Erythroblast (primary cell): ENCODE results near the gene PIGK.

Source experiments
- DNase-seq, 2 experiments: peaks; one replicate each; lab custom pipeline; 2025; lab: John Stamatoyannopoulos, UW
- GATA1 ChIP-seq: IDR thresholded peaks from 2 replicates; pipeline ENCODE4 v1.6.1; 2011; ENCODE audit warnings: low read depth, mild to moderate bottlenecking, control low read depth, low read length, moderate library complexity
- POLR2A ChIP-seq: IDR thresholded peaks from 2 replicates; pipeline ENCODE4 v1.6.1; 2011; ENCODE audit warnings: mild to moderate bottlenecking, low read length

PIGK gene

GRCh38 chr1:77057994-77058585 is 161.1 kb downstream of the PIGK start:
- no peak for DNase-seq
- TF ChIP-seq POLR2A (no peak), GATA1 (no peak)

- TF ChIP-seq GATA1 (no peak), POLR2A (no peak)
- no peak for DNase-seq
These were observed 162.7 kb downstream of the PIGK start for GRCh38 chr1:77056525-77056924.

DNA sequence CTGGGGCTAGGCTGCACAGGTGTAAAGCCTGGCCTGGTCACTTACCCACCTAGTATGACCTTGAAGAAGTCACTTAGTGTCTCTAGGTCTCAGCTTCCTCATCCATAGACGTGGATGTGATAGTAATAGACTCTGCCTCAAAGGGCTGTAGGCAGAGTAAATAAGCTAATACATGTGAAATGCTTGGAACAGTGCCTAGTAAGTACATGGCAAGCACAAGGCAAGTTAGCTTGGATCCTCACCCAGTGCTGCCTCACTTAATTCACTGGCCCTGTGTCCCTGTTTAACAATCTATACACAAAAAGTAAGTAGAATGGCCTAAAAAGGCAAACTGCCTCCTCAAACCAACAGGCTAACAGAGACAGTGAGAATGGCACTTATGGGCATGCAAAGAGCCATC is 167.8 kb downstream of the PIGK start:
- no peak for DNase-seq
- no peak for TF ChIP-seq GATA1
- TF ChIP-seq POLR2A, result no peak

- TF ChIP-seq POLR2A (no peak), GATA1 (no peak)
- no peak for DNase-seq
These were observed 170.6 kb downstream of the PIGK start for GRCh38 chr1:77048615-77049005.

GRCh38 chr1:77047978-77048614 is 171.1 kb downstream of the PIGK start:
- TF ChIP-seq POLR2A (no peak), GATA1 (no peak)
- DNase-seq, result no peak

DNA sequence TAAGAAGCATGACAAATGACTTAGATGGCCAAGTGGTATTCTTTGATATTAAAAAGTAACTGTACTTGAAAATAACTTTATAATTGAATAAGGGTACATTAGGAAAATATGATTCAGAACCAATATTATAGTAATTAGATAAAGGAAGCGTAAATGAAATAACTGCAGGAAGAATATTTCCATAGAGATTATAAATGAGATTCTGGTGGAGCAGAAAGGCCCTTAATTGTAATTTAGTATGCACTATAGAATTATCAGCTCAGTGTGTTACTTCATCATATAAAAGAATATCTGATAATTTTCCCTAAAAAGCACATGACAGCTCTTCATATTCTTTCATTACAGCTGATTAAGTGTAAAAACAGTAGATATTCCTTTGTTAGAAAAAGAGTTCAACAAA is 171.7 kb downstream of the PIGK start:
- DNase-seq, result no peak
- TF ChIP-seq POLR2A, result no peak
- no peak for TF ChIP-seq GATA1

DNA sequence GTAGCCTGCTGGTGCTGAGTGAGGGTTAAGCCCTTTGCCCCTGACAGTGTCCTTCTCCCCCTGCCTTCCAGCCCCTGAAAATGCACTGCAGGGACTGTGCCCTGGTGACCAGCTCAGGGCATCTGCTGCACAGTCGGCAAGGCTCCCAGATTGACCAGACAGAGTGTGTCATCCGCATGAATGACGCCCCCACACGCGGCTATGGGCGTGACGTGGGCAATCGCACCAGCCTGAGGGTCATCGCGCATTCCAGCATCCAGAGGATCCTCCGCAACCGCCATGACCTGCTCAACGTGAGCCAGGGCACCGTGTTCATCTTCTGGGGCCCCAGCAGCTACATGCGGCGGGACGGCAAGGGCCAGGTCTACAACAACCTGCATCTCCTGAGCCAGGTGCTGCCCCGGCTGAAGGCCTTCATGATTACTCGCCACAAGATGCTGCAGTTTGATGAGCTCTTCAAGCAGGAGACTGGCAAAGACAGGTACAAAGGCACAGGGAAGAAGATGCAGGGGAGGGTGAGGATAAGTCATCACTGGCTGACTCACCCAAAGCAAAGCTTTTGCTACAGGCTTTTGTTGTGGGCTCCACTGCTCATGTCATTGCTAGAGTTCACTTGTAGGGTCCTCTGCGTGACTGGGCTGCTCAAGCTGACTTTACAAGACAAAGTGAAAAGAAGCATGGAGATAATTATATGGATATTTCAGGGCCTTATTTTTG is 174.9 kb downstream of the PIGK start:
- no peak for DNase-seq
- TF ChIP-seq GATA1 (no peak), POLR2A (no peak)

- DNase-seq, result no peak
- TF ChIP-seq POLR2A (no peak), GATA1 (no peak)
These were observed 178.4 kb downstream of the PIGK start for GRCh38 chr1:77040826-77041225.

- TF ChIP-seq POLR2A, result no peak
- TF ChIP-seq GATA1, result no peak
These were observed 179.5 kb downstream of the PIGK start for GRCh38 chr1:77039739-77040138.

GRCh38 chr1:77039111-77039510 is 180.1 kb downstream of the PIGK start:
- no peak for TF ChIP-seq GATA1
- no peak for TF ChIP-seq POLR2A
- DNase-seq, result no peak

More at GRCh38 chr1:77039739-77040138, 179.5 kb downstream of the PIGK start:
- no peak for DNase-seq
